A549 treated with Mapracorat at 1 μM for 4 hours (cell line): ENCODE measurements around the gene ZGPAT. TPM values are rescaled to one million over a fixed set of nuclear protein-coding genes. Genes with fewer than 3 reads are reported as not detected.

ENCODE experiments used
- total RNA-seq: library from RNA; stranded (reverse); fragments of 200-300 nt; extraction: Qiagen RNA extraction; gene quantifications from 5 replicates; pipeline ENCODE4 v1.2.3, GENCODE V29; 2022

ZGPAT gene
- total RNA-seq = 22.0 to 30.9 TPM (median 26.9 TPM) in 5 replicates

GRCh38 chr20:63707558-63708300 is at the start of gene ZGPAT, which contains the start of gene ARFRP1:
TSS of gene ZGPAT (plus strand) at chr20:63708039. CDS start at chr20:63708581, 542 bp downstream.
TSS of gene ARFRP1 (minus strand) at chr20:63707976. CDS start at chr20:63707091, 885 bp downstream.

GRCh38 chr20:63696628-63697356 is 11.0 kb upstream of the ZGPAT start, which contains the start of gene TNFRSF6B:
TSS of gene TNFRSF6B (plus strand) at chr20:63696652. CDS start at chr20:63696768, 116 bp downstream.

GRCh38 chr20:63735859-63736718 is 28.2 kb downstream of the ZGPAT start, which contains the start of gene LIME1:
TSS of gene LIME1 (plus strand) at chr20:63736664. CDS start at chr20:63737550, 886 bp downstream.

GRCh38 chr20:63739130-63740069 is 31.6 kb downstream of the ZGPAT start, which contains the start of gene SLC2A4RG:
TSS of gene SLC2A4RG (plus strand) at chr20:63739776. CDS start at chr20:63739913, 137 bp downstream.

Other genes with a start within 250 kb of the ZGPAT start
- gene KCNQ2, start 235.4 kb upstream of the ZGPAT start, total RNA-seq = 0.21 to 0.72 TPM (median 0.57 TPM) in 5 replicates
- gene EEF1A2, start 209.0 kb upstream of the ZGPAT start, total RNA-seq = 132 to 182 TPM (median 150 TPM) in 5 replicates
- 265 to 337 TPM (median 318 TPM) in 5 replicates for gene PPDPF, start 187.3 kb upstream of the ZGPAT start, total RNA-seq
- 2.4 to 3.6 TPM (median 3.1 TPM) in 5 replicates for gene PTK6, start 170.7 kb upstream of the ZGPAT start, total RNA-seq
- gene SRMS, start 160.3 kb upstream of the ZGPAT start, total RNA-seq = 0.10 to 0.16 TPM in 2 of 5 replicates, not detected in the others
- gene FNDC11, start 153.9 kb upstream of the ZGPAT start, total RNA-seq = 0.18 to 0.46 TPM (median 0.25 TPM) in 5 replicates
- gene HELZ2, start 133.8 kb upstream of the ZGPAT start, total RNA-seq = 15.8 to 24.2 TPM (median 22.2 TPM) in 5 replicates
- gene GMEB2, start 80.9 kb upstream of the ZGPAT start, total RNA-seq = 7.9 to 10.7 TPM (median 9.8 TPM) in 5 replicates
- gene STMN3, start 54.6 kb upstream of the ZGPAT start, total RNA-seq = 7.7 to 11.7 TPM (median 9.6 TPM) in 5 replicates
- gene RTEL1, start 49.7 kb upstream of the ZGPAT start, total RNA-seq = 3.4 to 10.0 TPM (median 7.0 TPM) in 5 replicates
- 0.35 to 1.5 TPM (median 0.93 TPM) in 5 replicates for gene TNFRSF6B, start 11.4 kb upstream of the ZGPAT start, total RNA-seq
- gene ARFRP1, start 63 bp upstream of the ZGPAT start, total RNA-seq = 30.6 to 40.0 TPM (median 36.2 TPM) in 5 replicates
- 5.6 to 12.4 TPM (median 9.3 TPM) in 5 replicates for gene LIME1, start 28.6 kb downstream of the ZGPAT start, total RNA-seq
- 55.9 to 105 TPM (median 96.0 TPM) in 5 replicates for gene SLC2A4RG, start 31.7 kb downstream of the ZGPAT start, total RNA-seq
- gene ZBTB46, start 123.2 kb downstream of the ZGPAT start, total RNA-seq = 0.75 to 1.1 TPM (median 0.92 TPM) in 5 replicates
- gene ABHD16B, start 153.5 kb downstream of the ZGPAT start, total RNA-seq = not detected in 5 replicates
- 126 to 137 TPM (median 132 TPM) in 5 replicates for gene TPD52L2, start 157.2 kb downstream of the ZGPAT start, total RNA-seq
- 22.6 to 29.0 TPM (median 28.3 TPM) in 5 replicates for gene DNAJC5, start 187.1 kb downstream of the ZGPAT start, total RNA-seq
- gene UCKL1, start 248.4 kb downstream of the ZGPAT start, total RNA-seq = 25.1 to 39.5 TPM (median 33.0 TPM) in 5 replicates